T47D (cell line): ENCODE data around the gene USH1C.

Experiments
- DNase-seq, 2 experiments: peaks; one replicate each; pipeline versions ENCODE4 v3.0.0 to v3.0.0-alpha.2; 2011 to 2012; ENCODE audit warnings: low read depth in 1 of 2, low spot score in 1 of 2
- JUND ChIP-seq: IDR thresholded peaks from 2 replicates; pipeline ENCODE4 v1.6.1; 2012; ENCODE audit warnings: low read depth
- in situ Hi-C: cut with HindIII; loops from 2 replicates; pipeline ENCODE4 v1.10.0; 2016; ENCODE audit warnings: low sequenced_read_pairs, low pct_unique_long_range_greater_than_20kb

USH1C gene

GRCh38 chr11:17498475-17498874, 45.7 kb downstream of the USH1C start:
- in situ Hi-C loops: no loop called here
- peak in 1 of 2 experiments; percentile 36 for DNase-seq
- TF ChIP-seq JUND: no peak

GRCh38 chr11:17498058-17498457, 46.2 kb downstream of the USH1C start:
- TF ChIP-seq JUND: no peak
- in situ Hi-C loops: no loop called here
- DNase-seq: no peak

GRCh38 chr11:17496406-17496805, 47.8 kb downstream of the USH1C start:
- no peak for DNase-seq
- TF ChIP-seq JUND: no peak
- in situ Hi-C loops: no loop called here

- TF ChIP-seq JUND: no peak
- in situ Hi-C loops: no loop called here
- no peak for DNase-seq
These were observed 50.2 kb downstream of the USH1C start for GRCh38 chr11:17494019-17494418.

- no peak for TF ChIP-seq JUND
- no peak for DNase-seq
- in situ Hi-C loops: no loop called here
These were observed 53.3 kb downstream of the USH1C start for GRCh38 chr11:17490938-17491337.

GRCh38 chr11:17490232-17490631, 54.0 kb downstream of the USH1C start:
- in situ Hi-C loops: no loop called here
- no peak for DNase-seq
- TF ChIP-seq JUND: no peak

- in situ Hi-C loops: no loop called here
- no peak for DNase-seq
- no peak for TF ChIP-seq JUND
These were observed 54.5 kb downstream of the USH1C start for GRCh38 chr11:17489751-17490150.

- in situ Hi-C loops: no loop called here
- no peak for TF ChIP-seq JUND
These were observed 55.7 kb downstream of the USH1C start for GRCh38 chr11:17488563-17488962.

GRCh38 chr11:17486646-17487045, 57.6 kb downstream of the USH1C start:
- TF ChIP-seq JUND: no peak
- in situ Hi-C loops: no loop called here
- no peak for DNase-seq

More at GRCh38 chr11:17488563-17488962, 55.7 kb downstream of the USH1C start:
- no peak for DNase-seq

GRCh38 chr11:17483505-17483904, 60.7 kb downstream of the USH1C start:
- in situ Hi-C loops: no loop called here
- no peak for DNase-seq
- TF ChIP-seq JUND: no peak

GRCh38 chr11:17481905-17482304, 62.3 kb downstream of the USH1C start:
- no peak for TF ChIP-seq JUND
- in situ Hi-C loops: no loop called here
- DNase-seq: no peak

GRCh38 chr11:17479284-17480214, 64.7 kb downstream of the USH1C start:
- in situ Hi-C loops: no loop called here
- TF ChIP-seq JUND: no peak
- peak; percentile 22 to 47 for DNase-seq

GRCh38 chr11:17478070-17478469, 66.1 kb downstream of the USH1C start:
- in situ Hi-C loops: no loop called here
- DNase-seq: no peak
- no peak for TF ChIP-seq JUND
